GM12872 (cell line): ENCODE data around the gene PDGFRB.

Experiments
- TF ChIP-seq, protein P1 (sequence below): IDR thresholded peaks from 3 replicates; pipeline ENCODE4 v1.5.1; 2011; ENCODE audit warnings: low read depth, mild to moderate bottlenecking, low read length, moderate library complexity; ENCODE audit not compliant: insufficient read depth

PDGFRB gene

DNA sequence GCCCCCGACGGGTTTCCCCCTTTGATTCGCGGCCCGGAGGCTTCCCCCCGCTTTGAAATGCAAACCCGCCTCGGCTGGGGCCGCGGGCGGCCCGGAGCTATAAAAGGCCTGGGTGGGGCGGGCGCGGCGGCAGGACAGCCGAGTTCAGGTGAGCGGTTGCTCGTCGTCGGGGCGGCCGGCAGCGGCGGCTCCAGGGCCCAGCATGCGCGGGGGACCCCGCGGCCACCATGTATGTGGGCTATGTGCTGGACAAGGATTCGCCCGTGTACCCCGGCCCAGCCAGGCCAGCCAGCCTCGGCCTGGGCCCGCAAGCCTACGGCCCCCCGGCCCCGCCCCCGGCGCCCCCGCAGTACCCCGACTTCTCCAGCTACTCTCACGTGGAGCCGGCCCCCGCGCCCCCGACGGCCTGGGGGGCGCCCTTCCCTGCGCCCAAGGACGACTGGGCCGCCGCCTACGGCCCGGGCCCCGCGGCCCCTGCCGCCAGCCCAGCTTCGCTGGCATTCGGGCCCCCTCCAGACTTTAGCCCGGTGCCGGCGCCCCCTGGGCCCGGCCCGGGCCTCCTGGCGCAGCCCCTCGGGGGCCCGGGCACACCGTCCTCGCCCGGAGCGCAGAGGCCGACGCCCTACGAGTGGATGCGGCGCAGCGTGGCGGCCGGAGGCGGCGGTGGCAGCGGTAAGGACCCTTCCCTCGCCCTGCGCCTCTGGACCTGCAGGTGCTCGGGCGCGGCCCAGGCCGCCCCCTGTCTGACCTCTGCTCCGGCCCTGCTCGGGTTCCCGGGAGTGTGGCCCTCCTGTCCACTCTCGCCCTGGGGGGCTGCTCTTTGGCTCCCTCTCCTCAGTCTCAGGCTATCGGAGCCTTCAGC is 11.2 kb upstream of the PDGFRB start, which contains the start of gene CDX1:
CDX1 (plus strand) TSS at position 129 of the 862 bp plus-strand sequence; CDS start at position 228, 99 bp downstream.
- TF ChIP-seq, protein P1, sequence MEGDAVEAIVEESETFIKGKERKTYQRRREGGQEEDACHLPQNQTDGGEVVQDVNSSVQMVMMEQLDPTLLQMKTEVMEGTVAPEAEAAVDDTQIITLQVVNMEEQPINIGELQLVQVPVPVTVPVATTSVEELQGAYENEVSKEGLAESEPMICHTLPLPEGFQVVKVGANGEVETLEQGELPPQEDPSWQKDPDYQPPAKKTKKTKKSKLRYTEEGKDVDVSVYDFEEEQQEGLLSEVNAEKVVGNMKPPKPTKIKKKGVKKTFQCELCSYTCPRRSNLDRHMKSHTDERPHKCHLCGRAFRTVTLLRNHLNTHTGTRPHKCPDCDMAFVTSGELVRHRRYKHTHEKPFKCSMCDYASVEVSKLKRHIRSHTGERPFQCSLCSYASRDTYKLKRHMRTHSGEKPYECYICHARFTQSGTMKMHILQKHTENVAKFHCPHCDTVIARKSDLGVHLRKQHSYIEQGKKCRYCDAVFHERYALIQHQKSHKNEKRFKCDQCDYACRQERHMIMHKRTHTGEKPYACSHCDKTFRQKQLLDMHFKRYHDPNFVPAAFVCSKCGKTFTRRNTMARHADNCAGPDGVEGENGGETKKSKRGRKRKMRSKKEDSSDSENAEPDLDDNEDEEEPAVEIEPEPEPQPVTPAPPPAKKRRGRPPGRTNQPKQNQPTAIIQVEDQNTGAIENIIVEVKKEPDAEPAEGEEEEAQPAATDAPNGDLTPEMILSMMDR, result no peak

- TF ChIP-seq, protein P1, result no peak
Measured at GRCh38 chr5:150166037-150166649, 10.5 kb upstream of the PDGFRB start.

GRCh38 chr5:150164211-150164980 is 8.8 kb upstream of the PDGFRB start:
- TF ChIP-seq, protein P1, result no peak

- TF ChIP-seq, protein P1, result no peak
Measured at GRCh38 chr5:150163547-150164059, 8.0 kb upstream of the PDGFRB start.

- TF ChIP-seq, protein P1, result no peak
Measured at GRCh38 chr5:150163035-150163434, 7.4 kb upstream of the PDGFRB start.

DNA sequence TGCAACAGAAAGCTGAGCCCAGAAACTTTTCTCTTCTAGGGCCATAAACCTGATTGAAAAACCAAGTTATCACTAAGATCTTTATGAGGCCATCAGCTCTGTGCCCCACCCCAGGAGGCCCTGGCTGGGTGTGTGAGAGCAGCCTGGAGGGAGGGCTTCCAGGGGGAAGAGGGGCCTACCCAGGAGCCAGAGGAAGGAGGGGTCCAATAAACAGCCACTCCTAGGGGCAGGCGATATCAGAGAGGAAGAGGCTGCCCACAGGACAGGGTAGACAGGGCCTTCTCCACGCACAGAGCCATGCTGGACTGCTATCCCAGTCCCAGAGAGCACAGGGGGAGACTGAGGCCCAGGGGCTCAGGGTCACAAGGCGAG is 6.5 kb upstream of the PDGFRB start:
- TF ChIP-seq, protein P1, result no peak
